Testis (tissue), 2 donors: Measurements from ENCODE around the gene MTCL1.

ENCODE experiments used
- CTCF ChIP-seq, 3 experiments: fragments of 450-650 bp in 2 of 3; fragments of 200-600 bp in 1 of 3; sonication (generic) in 1 of 3; IDR thresholded peaks; one replicate each; pipeline ENCODE4 v1.5.1; 2016 to 2019; ENCODE audit warnings: antibody characterized with exemption in 3 of 3, mild to moderate bottlenecking in 2 of 3, moderate library complexity in 1 of 3
- POLR2A ChIP-seq: fragments of 450-650 bp; IDR thresholded peaks from one replicate; pipeline ENCODE4 v1.6.1; 2017; ENCODE audit warnings: antibody characterized with exemption, mild to moderate bottlenecking, moderate library complexity

GRCh38 chr18:8813611-8814010 lies 108.3 kb downstream of the MTCL1 start:
- TF ChIP-seq CTCF (IDR thresholded peaks at IDR 0.05) (no peak), POLR2A (no peak)
